SK-N-MC (cell line): ENCODE results near the gene ATXN1.

Experiments used
- DNase-seq: peaks from one replicate; pipeline ENCODE4 v3.0.0-alpha.2; 2011; ENCODE audit warnings: low read depth, low spot score
- H3K27ac ChIP-seq: fragments of 200-600 bp; sonication (generic); 2 replicates; pipeline ENCODE4 v1.5.1; 2016; ENCODE audit warnings: mixed run types
- H3K36me3 ChIP-seq: fragments of 200-600 bp; sonication (generic); 2 replicates; pipeline ENCODE4 v1.6.1; 2017; ENCODE audit warnings: antibody characterized with exemption, low read length, mixed read lengths; ENCODE audit not compliant: insufficient read depth
- H3K4me3 ChIP-seq: fragments of 200-600 bp; sonication (generic); 2 replicates; pipeline ENCODE4 v1.5.1; 2016
- H3K9ac ChIP-seq: fragments of 200-600 bp; sonication (generic); 2 replicates; pipeline ENCODE4 v1.8.0; 2017; ENCODE audit warnings: mixed run types, mixed read lengths; ENCODE audit not compliant: insufficient read length
- H3K9me3 ChIP-seq: fragments of 200-600 bp; sonication (generic); 2 replicates; pipeline ENCODE4 v1.6.1; 2017; ENCODE audit warnings: low read depth, mild to moderate bottlenecking, antibody characterized with exemption, low read length, moderate library complexity, mixed read lengths
- EZH2 ChIP-seq: fragments of 200-600 bp; sonication (generic); IDR thresholded peaks from one replicate; pipeline ENCODE4 v1.6.1; 2017; ENCODE audit warnings: antibody characterized with exemption
- FOXP2 ChIP-seq: optimal IDR thresholded peaks from 2 replicates; pipeline ENCODE3; 2011; ENCODE audit warnings: mild to moderate bottlenecking, moderate library complexity; ENCODE audit not compliant: insufficient read depth; ENCODE audit errors: extremely low read length, control extremely low read depth
- POLR2AphosphoS5 ChIP-seq: IDR thresholded peaks from 2 replicates; pipeline ENCODE4 v1.6.1; 2012; ENCODE audit warnings: mild to moderate bottlenecking, low read depth, low read length, borderline replicate concordance

ATXN1 gene

DNA sequence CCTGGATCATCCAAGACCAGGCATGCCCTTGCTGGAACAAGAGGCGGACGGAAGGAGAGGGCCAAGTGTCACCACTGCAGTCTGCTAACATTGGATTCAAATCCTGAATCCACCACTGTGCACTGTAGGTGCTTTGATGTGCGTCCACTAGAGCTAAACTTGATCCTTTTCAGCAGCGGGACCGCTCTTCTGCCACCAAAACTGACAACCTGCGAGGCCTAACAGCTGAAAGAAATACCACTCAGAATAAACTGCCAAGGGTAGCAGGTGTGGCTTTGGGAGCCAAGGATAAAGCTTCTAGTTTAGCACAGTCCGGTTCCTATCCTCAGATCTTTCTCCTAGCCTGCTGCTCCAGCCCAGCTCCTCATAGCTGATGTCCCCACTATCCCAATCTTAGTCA is 108.0 kb downstream of the ATXN1 start:
- H3K9me3 ChIP-seq = no peaks in the 10 kb centered on the region
- no peaks in the 10 kb centered on the region for H3K36me3 ChIP-seq
- no peak overlapping the region for H3K4me3 ChIP-seq
- DNase-seq = no peak
- H3K9ac ChIP-seq = no peak overlapping the region
- H3K27ac ChIP-seq = no peak overlapping the region
- TF ChIP-seq POLR2AphosphoS5 (no peak), FOXP2 (no peak), EZH2 (no peak)

DNA sequence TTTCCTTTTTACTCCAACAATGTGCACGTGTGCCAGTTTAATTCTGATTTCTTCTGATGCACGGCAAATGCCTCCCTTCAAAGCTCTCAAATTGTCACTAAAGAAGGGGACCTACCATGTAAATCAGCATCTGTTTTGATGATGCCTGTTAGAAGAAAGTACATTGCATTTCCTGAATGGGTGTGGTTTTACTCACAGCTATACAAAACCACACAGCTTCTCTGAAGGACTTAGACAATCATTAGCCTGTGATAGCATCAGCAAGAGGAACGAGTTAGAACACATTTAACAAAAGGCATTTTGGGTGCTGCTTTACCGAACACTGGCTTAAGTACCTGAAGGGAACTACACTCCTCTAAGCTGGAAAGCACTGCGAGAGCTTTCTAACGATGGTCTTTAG is 109.4 kb downstream of the ATXN1 start:
- Histone ChIP-seq H3K36me3 (no peaks in the 10 kb centered on the region), H3K9me3 (no peaks in the 10 kb centered on the region), H3K4me3 (no peak overlapping the region), H3K9ac (no peak overlapping the region), H3K27ac (no peak overlapping the region)
- no peak for TF ChIP-seq EZH2
- no peak for TF ChIP-seq POLR2AphosphoS5
- DNase-seq = peak; percentile 2

DNA sequence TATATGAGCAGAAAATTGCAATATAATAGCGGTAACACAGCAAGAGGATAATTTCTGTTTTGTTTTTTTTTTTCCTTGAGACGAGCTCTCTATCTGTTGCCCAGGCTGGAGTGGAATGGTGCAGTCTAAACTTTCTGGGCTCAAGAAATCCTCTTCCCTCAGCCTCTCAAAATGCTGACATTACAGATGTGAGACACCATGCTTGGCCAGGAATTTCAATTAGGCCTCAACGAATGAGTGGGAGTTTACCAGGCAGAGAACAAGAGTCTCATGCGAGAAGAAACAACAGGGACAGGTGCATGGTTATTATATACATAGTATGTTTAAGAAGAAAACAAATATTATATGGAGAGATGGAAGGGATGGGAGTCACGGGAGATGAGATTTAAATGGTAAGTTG is 111.4 kb downstream of the ATXN1 start:
- no peaks in the 10 kb centered on the region for H3K36me3 ChIP-seq
- TF ChIP-seq EZH2 (no peak), POLR2AphosphoS5 (no peak), FOXP2 (no peak)
- H3K27ac ChIP-seq = no peak overlapping the region
- no peak overlapping the region for H3K9ac ChIP-seq
- no peak for DNase-seq
- no peak overlapping the region for H3K4me3 ChIP-seq
- H3K9me3 ChIP-seq = no peaks in the 10 kb centered on the region

DNA sequence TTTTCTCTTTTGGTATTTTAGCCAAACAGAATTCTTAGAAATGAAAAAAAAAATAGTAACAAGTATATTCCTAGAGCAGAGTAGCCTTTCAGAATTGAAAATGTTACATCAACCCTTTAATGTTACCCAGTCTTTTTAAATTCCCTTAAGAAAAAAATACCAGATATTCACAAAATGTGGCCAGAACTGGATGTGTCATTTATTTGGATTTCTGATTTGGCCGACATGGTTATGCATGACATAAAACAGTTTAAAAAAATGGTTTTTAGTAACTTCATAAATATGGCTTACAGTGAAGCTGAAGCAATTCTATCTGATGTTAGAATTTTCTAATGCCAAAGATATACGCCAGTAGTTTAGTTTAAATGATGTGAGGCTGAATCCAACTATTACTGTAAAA is 112.0 kb downstream of the ATXN1 start:
- H3K9ac ChIP-seq = no peak overlapping the region
- H3K9me3 ChIP-seq = no peaks in the 10 kb centered on the region
- DNase-seq = no peak
- no peaks in the 10 kb centered on the region for H3K36me3 ChIP-seq
- H3K27ac ChIP-seq = no peak overlapping the region
- no peak overlapping the region for H3K4me3 ChIP-seq
- TF ChIP-seq FOXP2 = no peak
- TF ChIP-seq EZH2 = no peak
- TF ChIP-seq POLR2AphosphoS5 = no peak

DNA sequence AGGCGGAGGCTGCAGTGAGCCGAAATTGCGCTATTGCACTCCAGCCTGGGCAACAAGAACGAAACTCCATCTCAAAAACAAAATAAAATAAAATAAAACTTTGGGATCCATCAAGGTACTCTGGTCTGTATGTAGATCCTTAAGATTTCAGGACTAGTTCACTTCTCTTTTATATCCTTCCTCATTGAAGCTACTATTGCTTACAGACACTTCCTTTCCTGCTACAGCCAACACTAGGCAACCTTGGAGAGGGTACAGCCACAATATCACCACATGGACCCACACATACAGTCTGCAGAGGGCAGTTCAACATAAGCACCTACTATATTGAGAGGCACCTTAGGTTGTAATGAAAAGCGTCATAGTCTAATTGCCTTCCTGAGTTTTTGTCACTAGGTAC is 113.3 kb downstream of the ATXN1 start:
- TF ChIP-seq EZH2 (no peak), POLR2AphosphoS5 (no peak), FOXP2 (no peak)
- Histone ChIP-seq H3K9me3 (no peaks in the 10 kb centered on the region), H3K9ac (no peak overlapping the region), H3K36me3 (no peaks in the 10 kb centered on the region), H3K27ac (no peak overlapping the region), H3K4me3 (no peak overlapping the region)
- DNase-seq = no peak

DNA sequence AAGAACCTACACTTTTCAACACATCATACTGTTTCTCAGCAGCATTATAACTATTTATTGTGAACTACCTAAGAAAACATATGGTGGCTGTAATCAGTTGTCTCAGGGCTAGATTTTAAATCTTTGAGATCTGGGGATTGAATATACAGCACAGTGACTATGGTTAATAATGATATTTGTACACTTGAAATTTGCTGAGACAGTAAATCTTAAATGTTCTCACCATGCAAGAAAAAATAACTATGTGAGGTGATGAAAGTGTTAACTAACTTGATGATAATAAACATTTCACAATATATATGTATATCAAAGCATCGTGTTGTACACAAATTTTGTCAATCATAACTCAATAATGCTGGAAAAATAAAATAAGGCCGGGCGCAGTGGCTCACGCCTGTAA is 113.8 kb downstream of the ATXN1 start:
- H3K36me3 ChIP-seq = no peaks in the 10 kb centered on the region
- no peak overlapping the region for H3K4me3 ChIP-seq
- TF ChIP-seq POLR2AphosphoS5 = no peak
- TF ChIP-seq EZH2 = no peak
- no peak for TF ChIP-seq FOXP2
- no peaks in the 10 kb centered on the region for H3K9me3 ChIP-seq
- no peak overlapping the region for H3K27ac ChIP-seq
- DNase-seq = no peak
- no peak overlapping the region for H3K9ac ChIP-seq

DNA sequence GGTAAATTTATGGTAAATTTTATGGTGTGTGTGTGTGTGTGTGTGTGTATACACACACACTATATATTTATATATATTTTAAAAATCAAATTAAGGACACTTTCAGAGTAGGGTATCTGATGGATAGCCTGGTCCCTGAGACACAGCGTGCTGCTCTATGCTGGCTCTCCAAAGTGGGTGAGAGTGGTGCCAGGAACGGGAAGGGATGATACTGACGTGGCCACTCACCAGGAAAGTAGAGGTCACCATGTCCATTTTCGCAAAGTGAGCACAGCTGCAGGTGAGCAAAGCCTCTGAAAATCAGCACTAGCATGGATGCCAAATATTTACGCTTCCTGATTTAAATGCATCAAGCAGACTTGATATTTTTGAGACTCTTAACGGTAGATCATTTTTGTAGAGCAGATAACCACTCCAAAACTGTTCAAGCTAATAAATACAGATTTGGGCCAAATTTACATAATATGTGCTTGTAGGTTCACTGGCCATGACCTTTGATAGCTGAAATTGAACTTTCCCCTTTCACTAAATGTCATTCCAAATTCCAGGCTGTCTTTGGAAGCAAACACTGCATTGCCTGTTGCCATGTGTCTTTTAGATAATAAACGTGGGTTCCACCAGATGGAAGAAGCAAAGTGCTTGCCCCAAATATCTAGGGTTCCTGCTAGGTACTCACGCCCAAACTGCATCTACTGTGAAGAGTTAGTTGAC is 116.6 kb downstream of the ATXN1 start:
- Histone ChIP-seq H3K27ac (no peak overlapping the region), H3K4me3 (no peak overlapping the region), H3K36me3 (no peaks in the 10 kb centered on the region), H3K9ac (no peak overlapping the region), H3K9me3 (no peaks in the 10 kb centered on the region)
- no peak for TF ChIP-seq EZH2
- no peak for TF ChIP-seq POLR2AphosphoS5
- no peak for TF ChIP-seq FOXP2
- no peak for DNase-seq

DNA sequence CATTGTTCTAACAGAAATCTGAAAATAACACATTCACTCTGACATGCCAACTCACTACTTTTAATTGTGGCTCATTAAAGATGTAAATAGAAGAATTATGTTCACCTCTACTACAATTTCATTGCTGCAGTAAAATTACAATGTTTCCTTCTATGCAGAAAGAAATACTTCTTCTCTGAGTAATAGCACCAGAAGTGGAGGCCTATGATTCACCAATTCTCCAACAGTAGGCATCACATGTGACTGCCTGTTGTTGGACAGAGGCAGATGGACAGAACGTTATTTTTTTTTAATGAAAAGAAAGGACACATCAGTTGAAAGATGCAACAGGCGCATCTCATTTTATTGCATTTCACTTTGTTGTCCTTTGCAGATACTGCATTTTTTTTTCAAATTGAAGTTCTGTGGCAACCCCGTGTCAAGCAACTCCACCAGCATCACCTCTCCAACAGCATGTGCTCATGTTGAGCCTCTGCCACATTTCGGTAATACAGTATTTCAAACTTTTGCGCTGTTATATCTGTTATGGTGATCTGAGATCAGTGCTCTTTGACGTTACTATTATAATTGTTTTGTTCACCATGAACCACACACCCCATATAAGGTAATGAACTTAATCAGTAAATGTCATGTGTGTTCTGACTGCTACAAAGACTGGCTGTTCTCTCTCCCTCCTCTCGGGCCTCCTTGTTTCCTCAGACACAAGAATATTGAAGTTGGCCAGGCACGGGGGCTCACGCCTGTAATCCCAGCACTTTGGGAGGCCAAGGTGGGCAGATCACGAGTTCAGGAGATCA is 121.4 kb downstream of the ATXN1 start:
- no peak for TF ChIP-seq FOXP2
- no peak for TF ChIP-seq EZH2
- TF ChIP-seq POLR2AphosphoS5 = no peak
- no peaks in the 10 kb centered on the region for H3K9me3 ChIP-seq
- H3K27ac ChIP-seq = no peak overlapping the region
- DNase-seq = no peak
- no peak overlapping the region for H3K9ac ChIP-seq
- no peak overlapping the region for H3K4me3 ChIP-seq
- H3K36me3 ChIP-seq = no peaks in the 10 kb centered on the region
